Gastrocnemius medialis (tissue), 4 donors: ENCODE results near the gene LCN6. TPM values are rescaled to one million over a fixed set of nuclear protein-coding genes. Genes with fewer than 3 reads are reported as not detected.

Experiments used
- ATAC-seq, 2 donors: fragments of 150-250 bp; one replicate each; pipeline ENCODE4 v1.9.1; 2016
- DNase-seq, 2 donors: peaks; one replicate each; pipeline ENCODE4 v3.0.0-alpha.2; 2019
- H3K27ac ChIP-seq, 4 donors: fragments of 200-600 bp; sonication (generic); 1 replicate in 1 of 4; 2 replicates in 3 of 4; pipeline ENCODE4 v1.5.1; 2016 to 2018; ENCODE audit warnings: mild to moderate bottlenecking in 2 of 4, moderate library complexity in 1 of 4
- H3K27me3 ChIP-seq, 3 donors: fragments of 200-600 bp; sonication (generic) in 2 of 3; 1 replicate in 1 of 3; 2 replicates in 2 of 3; pipeline versions ENCODE4 v1.5.1 to v1.6.0; 2016 to 2019; ENCODE audit warnings: mild to moderate bottlenecking in 1 of 3, moderate library complexity in 1 of 3
- H3K36me3 ChIP-seq, 2 donors: fragments of 200-600 bp; sonication (generic) in 1 of 2; one replicate each; pipeline ENCODE4 v1.5.1; 2017 to 2018
- H3K4me1 ChIP-seq, 2 donors: fragments of 200-600 bp; sonication (generic) in 1 of 2; one replicate each; pipeline ENCODE4 v1.5.1; 2016 to 2017; ENCODE audit warnings: mild to moderate bottlenecking in 2 of 2
- H3K4me3 ChIP-seq, 4 donors: fragments of 200-600 bp; sonication (generic) in 3 of 4; 1 replicate in 1 of 4; 2 replicates in 3 of 4; pipeline ENCODE4 v1.5.1; 2016 to 2019; ENCODE audit warnings: mild to moderate bottlenecking in 2 of 4
- H3K9me3 ChIP-seq, 3 donors: fragments of 200-600 bp; sonication (generic) in 2 of 3; 1 replicate in 1 of 3; 2 replicates in 2 of 3; pipeline ENCODE4 v1.5.1; 2016 to 2019
- POLR2A ChIP-seq, 2 donors: fragments of 450-650 bp; IDR thresholded peaks; one replicate each; pipeline ENCODE4 v1.6.1; 2017; ENCODE audit warnings: antibody characterized with exemption in 2 of 2, mild to moderate bottlenecking in 2 of 2, moderate library complexity in 2 of 2
- in situ Hi-C, 4 donors: fragments of 200-750 bp; cut with MboI; loops; one replicate each; pipeline versions ENCODE4 v1.15.0 to v1.8.0; 2017; ENCODE audit warnings: low sequenced_read_pairs in 4 of 4
- intact Hi-C: fragments of 100-400 bp; cut with DNase I; formaldehyde crosslinking; loops from one replicate; pipeline ENCODE4 v1.15.1; 2023; ENCODE audit warnings: low total_unique reads
- total RNA-seq, 4 donors: library from RNA; depleted of rRNA; stranded (reverse); fragments of >200 nt; gene quantifications; one replicate each; pipeline versions ENCODE4 v1.1.0 to v1.2.3, GENCODE V29; 2016
- TF ChIP-seq, protein P1 (sequence below), 5 experiments: fragments of 450-650 bp in 3 of 5; fragments of 200-600 bp in 2 of 5; sonication (generic) in 2 of 5; IDR thresholded peaks in 4 of 5; conservative IDR thresholded peaks in 1 of 5; 1 replicate in 4 of 5; 2 replicates in 1 of 5; pipeline ENCODE4 v1.5.1; 2016 to 2019; ENCODE audit warnings: antibody characterized with exemption in 5 of 5, mild to moderate bottlenecking in 3 of 5, moderate library complexity in 3 of 5

Gene LCN6
- total RNA-seq, 4 donors from 2014 or later: 2.1 to 11.7 (median 3.7) TPM

DNA sequence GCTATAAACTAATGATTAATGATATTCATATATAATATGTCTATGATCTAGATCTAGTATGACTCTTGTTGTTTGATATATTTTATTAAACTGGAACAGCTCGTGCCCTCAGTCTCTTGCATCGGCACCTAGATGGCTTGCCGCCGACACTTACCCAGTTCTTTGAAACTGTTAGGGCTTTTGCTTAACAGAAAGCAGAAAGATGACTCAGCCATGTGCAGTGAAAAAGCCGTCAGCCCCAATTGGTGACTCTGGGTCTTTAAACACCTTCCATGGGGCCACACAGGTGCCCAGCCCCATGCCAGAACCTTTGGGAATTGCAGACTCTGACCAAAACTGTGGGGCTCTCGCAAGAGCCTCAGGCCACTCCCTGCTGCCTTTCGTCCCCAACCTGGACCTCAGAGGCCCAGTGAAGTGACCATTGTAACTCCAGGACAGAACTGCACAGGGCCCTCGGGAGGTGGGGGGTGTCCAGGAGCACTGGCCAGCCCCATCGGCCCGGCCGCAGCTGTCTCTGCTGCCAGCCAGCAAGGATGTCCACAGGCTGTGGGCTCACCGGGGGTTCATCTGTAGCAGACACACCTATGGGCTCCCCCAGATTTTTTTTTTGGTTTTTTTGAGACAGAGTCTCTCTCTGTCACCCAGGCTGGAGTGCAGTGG, 13.4 kb downstream of the LCN6 start:
- Histone ChIP-seq H3K27me3 (peaks cover 2% of the 10 kb centered on the region in 3 donors), H3K4me3 (no peak overlapping the region), H3K36me3 (no peaks in the 10 kb centered on the region), H3K27ac (no peak overlapping the region), H3K4me1 (no peaks in the 10 kb centered on the region), H3K9me3 (no peaks in the 10 kb centered on the region)
- TF ChIP-seq, protein P1, sequence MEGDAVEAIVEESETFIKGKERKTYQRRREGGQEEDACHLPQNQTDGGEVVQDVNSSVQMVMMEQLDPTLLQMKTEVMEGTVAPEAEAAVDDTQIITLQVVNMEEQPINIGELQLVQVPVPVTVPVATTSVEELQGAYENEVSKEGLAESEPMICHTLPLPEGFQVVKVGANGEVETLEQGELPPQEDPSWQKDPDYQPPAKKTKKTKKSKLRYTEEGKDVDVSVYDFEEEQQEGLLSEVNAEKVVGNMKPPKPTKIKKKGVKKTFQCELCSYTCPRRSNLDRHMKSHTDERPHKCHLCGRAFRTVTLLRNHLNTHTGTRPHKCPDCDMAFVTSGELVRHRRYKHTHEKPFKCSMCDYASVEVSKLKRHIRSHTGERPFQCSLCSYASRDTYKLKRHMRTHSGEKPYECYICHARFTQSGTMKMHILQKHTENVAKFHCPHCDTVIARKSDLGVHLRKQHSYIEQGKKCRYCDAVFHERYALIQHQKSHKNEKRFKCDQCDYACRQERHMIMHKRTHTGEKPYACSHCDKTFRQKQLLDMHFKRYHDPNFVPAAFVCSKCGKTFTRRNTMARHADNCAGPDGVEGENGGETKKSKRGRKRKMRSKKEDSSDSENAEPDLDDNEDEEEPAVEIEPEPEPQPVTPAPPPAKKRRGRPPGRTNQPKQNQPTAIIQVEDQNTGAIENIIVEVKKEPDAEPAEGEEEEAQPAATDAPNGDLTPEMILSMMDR (IDR thresholded peaks at IDR 0.05 in 4 of 5, conservative IDR thresholded peaks at IDR 0.05 in 1 of 5): no peak
- TF ChIP-seq POLR2A (IDR thresholded peaks at IDR 0.05): no peak
- DNase-seq (no peak), ATAC-seq (no peak)
- intact Hi-C loops: no loop called here
- in situ Hi-C loops: no loop called here

DNA sequence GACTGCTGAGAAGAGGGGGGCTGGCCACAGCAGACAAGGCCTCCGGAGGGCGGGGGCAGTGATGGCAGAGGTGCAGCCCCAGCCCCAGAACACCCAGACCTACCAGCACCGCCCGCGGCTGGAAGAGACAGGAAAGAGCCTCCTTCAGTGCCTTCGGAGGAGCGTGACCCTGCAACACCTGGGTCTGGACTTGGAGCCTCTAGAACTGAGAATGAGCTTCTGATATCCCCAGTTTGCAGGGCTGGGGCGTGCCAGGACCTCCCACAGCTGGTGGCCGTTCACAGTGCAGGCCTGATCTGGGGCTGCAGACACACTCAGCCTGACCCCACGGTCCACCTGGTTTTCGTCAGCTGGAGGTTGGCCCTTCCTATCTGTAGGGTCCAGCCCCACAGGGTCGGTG, 14.7 kb downstream of the LCN6 start:
- no peaks in the 10 kb centered on the region for H3K9me3 ChIP-seq
- no peaks in the 10 kb centered on the region for H3K36me3 ChIP-seq
- no peak overlapping the region for H3K27ac ChIP-seq
- DNase-seq (no peak), ATAC-seq (no peak)
- TF ChIP-seq, protein P1 (IDR thresholded peaks at IDR 0.05 in 4 of 5, conservative IDR thresholded peaks at IDR 0.05 in 1 of 5): no peak
- no peak for TF ChIP-seq POLR2A (IDR thresholded peaks at IDR 0.05)
- in situ Hi-C loops: no loop called here
- H3K27me3 ChIP-seq: no peaks in the 10 kb centered on the region
- peaks cover 7% of the 10 kb centered on the region in 2 donors for H3K4me1 ChIP-seq
- intact Hi-C loops: no loop called here
- H3K4me3 ChIP-seq: no peak overlapping the region

DNA sequence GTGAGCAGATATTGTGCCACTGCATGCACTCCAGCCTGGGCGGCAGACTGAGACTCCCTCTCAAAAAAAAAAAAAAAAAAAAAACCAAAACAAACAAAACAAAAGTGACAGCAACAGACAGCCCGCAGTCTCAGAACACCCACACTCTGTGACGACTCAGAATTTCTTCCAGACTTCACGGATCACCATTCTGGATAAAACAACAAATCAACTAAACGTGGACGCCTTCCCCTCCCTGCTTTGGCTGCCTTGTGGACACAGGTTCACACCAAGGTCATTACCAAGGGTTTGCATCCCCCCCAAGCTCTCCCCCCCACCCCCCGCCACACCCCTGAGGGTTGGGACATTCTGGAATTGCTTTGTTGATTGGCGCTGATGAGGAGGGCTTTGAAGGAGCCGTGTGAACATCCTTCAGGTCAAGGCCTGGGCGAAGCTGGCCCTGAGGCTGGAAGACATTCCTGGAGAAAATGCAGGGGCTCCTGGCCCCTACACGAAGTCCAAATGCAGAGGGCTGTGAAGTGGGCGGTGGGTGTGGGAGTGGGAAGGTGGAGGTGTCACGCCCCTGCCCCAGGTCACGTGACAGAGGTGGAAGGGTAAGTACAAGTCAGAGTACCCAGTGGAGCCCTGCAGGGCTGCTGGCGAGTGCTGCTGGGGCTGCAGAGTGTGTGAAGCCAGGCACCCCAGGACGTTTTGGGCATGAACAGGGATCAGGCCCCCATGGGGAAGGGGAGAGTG, 15.7 kb downstream of the LCN6 start:
- in situ Hi-C loops (no loop called here), intact Hi-C loops (no loop called here)
- Histone ChIP-seq H3K36me3 (no peaks in the 10 kb centered on the region), H3K9me3 (no peaks in the 10 kb centered on the region), H3K4me1 (peaks cover 7 to 9% of the 10 kb centered on the region in 2 donors), H3K27me3 (no peaks in the 10 kb centered on the region), H3K27ac (no peak overlapping the region), H3K4me3 (no peak overlapping the region)
- no peak for DNase-seq
- TF ChIP-seq, protein P1 (IDR thresholded peaks at IDR 0.05 in 4 of 5, conservative IDR thresholded peaks at IDR 0.05 in 1 of 5): no peak
- no peak for TF ChIP-seq POLR2A (IDR thresholded peaks at IDR 0.05)
- no peak for ATAC-seq

DNA sequence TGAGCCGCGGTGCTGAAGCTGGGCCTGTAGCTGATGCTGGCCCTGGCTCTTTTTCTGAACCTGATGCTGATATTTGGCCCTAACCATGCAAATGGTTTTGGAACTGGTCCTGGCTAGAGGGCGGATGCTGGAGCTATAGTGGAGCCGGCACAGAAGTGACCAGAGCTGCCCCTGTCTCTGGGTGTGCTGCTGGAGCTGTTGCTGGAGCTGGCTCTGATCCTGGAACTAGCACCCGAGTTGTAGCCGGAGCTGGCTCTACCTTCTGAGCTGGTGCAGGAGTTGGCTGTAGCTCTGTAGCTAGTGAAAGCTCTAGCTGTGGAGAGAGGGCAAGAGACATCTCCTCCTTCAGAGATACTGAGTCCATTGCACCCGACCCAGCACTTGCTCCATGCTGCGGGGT, 18.4 kb downstream of the LCN6 start:
- in situ Hi-C loops (no loop called here), intact Hi-C loops (no loop called here)
- H3K9me3 ChIP-seq: no peaks in the 10 kb centered on the region
- TF ChIP-seq, protein P1 (IDR thresholded peaks at IDR 0.05 in 4 of 5, conservative IDR thresholded peaks at IDR 0.05 in 1 of 5): no peak
- TF ChIP-seq POLR2A (IDR thresholded peaks at IDR 0.05): no peak
- no peak overlapping the region for H3K27ac ChIP-seq
- H3K4me3 ChIP-seq: no peak overlapping the region
- peaks cover 31% of the 10 kb centered on the region in 2 donors for H3K4me1 ChIP-seq
- DNase-seq (no peak), ATAC-seq (no peak)
- peaks cover 0 to 19% of the 10 kb centered on the region in 2 donors for H3K36me3 ChIP-seq
- no peaks in the 10 kb centered on the region for H3K27me3 ChIP-seq
